Upper lobe of left lung (tissue), 6 donors: ENCODE data around the gene TSPAN33. TPM values are rescaled to one million over a fixed set of nuclear protein-coding genes. Genes with fewer than 3 reads are reported as not detected.
"Not testable (repeated sequence)": the region's sequence is repeated elsewhere in the genome, so short reads cannot be mapped to it uniquely, and the experiment has no call there.

Experiments used
- ATAC-seq, 2 donors: fragments of 200-7000 bp; cut with Tn5 transposase; one replicate each; pipeline ENCODE4 v1.9.1; 2022; ENCODE audit warnings: mild to moderate bottlenecking in 2 of 2, moderate library complexity in 2 of 2; ENCODE audit not compliant: low FRiP score in 2 of 2
- DNase-seq, 2 donors: peaks; one replicate each; pipeline ENCODE4 v3.0.0-alpha.2; 2019 to 2020
- H3K27ac ChIP-seq, 4 donors: fragments of 200-600 bp; sonication (generic); one replicate each; pipeline ENCODE4 v1.5.1; 2016 to 2019
- H3K27me3 ChIP-seq, 4 donors: fragments of 200-600 bp; sonication (generic); one replicate each; pipeline ENCODE4 v1.5.1; 2017 to 2019
- H3K36me3 ChIP-seq, 4 donors: fragments of 200-600 bp; sonication (generic); one replicate each; pipeline ENCODE4 v1.5.1; 2016 to 2019
- H3K4me1 ChIP-seq, 4 donors: fragments of 200-600 bp; sonication (generic); one replicate each; pipeline ENCODE4 v1.5.1; 2018 to 2019
- H3K4me3 ChIP-seq, 4 donors: fragments of 200-600 bp; sonication (generic); one replicate each; pipeline ENCODE4 v1.5.1; 2017 to 2019; ENCODE audit warnings: mild to moderate bottlenecking in 2 of 4, moderate library complexity in 1 of 4
- H3K9me3 ChIP-seq, 4 donors: fragments of 200-600 bp; sonication (generic); one replicate each; pipeline ENCODE4 v1.5.1; 2018 to 2019
- CTCF ChIP-seq, 6 experiments: fragments of 450-650 bp in 4 of 6; fragments of 200-600 bp in 2 of 6; sonication (generic) in 2 of 6; IDR thresholded peaks; one replicate each; pipeline ENCODE4 v1.5.1; 2016 to 2019; ENCODE audit warnings: antibody characterized with exemption in 6 of 6
- EP300 ChIP-seq, 4 donors: sonication (generic); formaldehyde crosslinking; IDR thresholded peaks; one replicate each; pipeline ENCODE4 v1.5.1; 2017; ENCODE audit warnings: antibody characterized with exemption in 4 of 4, control low read depth in 2 of 4
- POLR2A ChIP-seq, 4 donors: fragments of 450-650 bp; IDR thresholded peaks; one replicate each; pipeline ENCODE4 v1.5.1; 2016 to 2017; ENCODE audit warnings: antibody characterized with exemption in 4 of 4, mild to moderate bottlenecking in 2 of 4
- POLR2AphosphoS5 ChIP-seq, 2 donors: sonication (generic); formaldehyde crosslinking; IDR thresholded peaks; one replicate each; pipeline ENCODE4 v1.5.1; 2017; ENCODE audit warnings: antibody characterized with exemption in 2 of 2
- WGBS, 2 donors: methylation state at CpG; one replicate each; pipeline ENCODE4 v1.1.5; 2017 to 2018; 5-methylcytosine and 5-hydroxymethylcytosine counted together
- total RNA-seq, 6 donors: library from RNA; depleted of rRNA in 4 of 6; stranded (reverse); fragments of >200 nt in 4 of 6; gene quantifications; one replicate each; pipeline versions ENCODE4 v1.1.0 to v1.2.1, GENCODE V29; 2016 to 2021
- donor health status: DM: no; HTN: no; CAD: no; lungs with moderate emphysema.
- donor health status: DM: no; HTN: yes; CAD: no; lungs with severe emphysema.

Gene TSPAN33
- total RNA-seq, 6 donors from 2014 or later: 1.2 to 10.1 (median 4.0) TPM

- no peaks in the 10 kb centered on the region for H3K9me3 ChIP-seq
- H3K4me1 ChIP-seq: peaks cover 11 to 15% (median 12%) of the 10 kb centered on the region in 4 donors
- H3K36me3 ChIP-seq: no peaks in the 10 kb centered on the region
- WGBS, 2 donors: 4% methylated on average over 23 to 31 of the region's 47 CpGs
- DNase-seq (peak in 1 of 2 donors; percentile 90), ATAC-seq (peak in 1 of 2 donors; percentile 92)
- TF ChIP-seq POLR2AphosphoS5 (IDR thresholded peaks at IDR 0.05) (no peak), POLR2A (IDR thresholded peaks at IDR 0.05) (no peak), EP300 (IDR thresholded peaks at IDR 0.05) (no peak), CTCF (IDR thresholded peaks at IDR 0.05) (no peak)
- H3K27me3 ChIP-seq: peaks cover 0 to 13% (median 3%) of the 10 kb centered on the region in 4 donors
- peak overlapping the region in 3 of 4 donors; percentile 32 to 50 (median 49) for H3K4me3 ChIP-seq
- H3K27ac ChIP-seq: no peak overlapping the region
Observed at GRCh38 chr7:129169171-129169671, 24.7 kb downstream of the TSPAN33 start.

- H3K27me3 ChIP-seq: peaks cover 0 to 9% (median 3%) of the 10 kb centered on the region in 4 donors
- peaks cover 11 to 15% (median 12%) of the 10 kb centered on the region in 4 donors for H3K4me1 ChIP-seq
- DNase-seq: no peak
- TF ChIP-seq POLR2A (IDR thresholded peaks at IDR 0.05) (no peak), EP300 (IDR thresholded peaks at IDR 0.05) (no peak), CTCF (IDR thresholded peaks at IDR 0.05) (no peak), POLR2AphosphoS5 (IDR thresholded peaks at IDR 0.05) (no peak)
- no peaks in the 10 kb centered on the region for H3K36me3 ChIP-seq
- peak overlapping the region in 3 of 4 donors; percentile 32 to 50 (median 49) for H3K4me3 ChIP-seq
- peak in 1 of 2 donors; percentile 50 for ATAC-seq
- H3K9me3 ChIP-seq: no peaks in the 10 kb centered on the region
- WGBS, 2 donors: 44 to 45% methylated on average over 15 to 16 of the region's 16 CpGs
- H3K27ac ChIP-seq: no peak overlapping the region
Observed at GRCh38 chr7:129169686-129170440, 25.4 kb downstream of the TSPAN33 start.

GRCh38 chr7:129170441-129171021 lies 26.0 kb downstream of the TSPAN33 start:
- no peak overlapping the region for H3K4me3 ChIP-seq
- H3K4me1 ChIP-seq: peaks cover 11 to 15% (median 12%) of the 10 kb centered on the region in 4 donors
- no peaks in the 10 kb centered on the region for H3K36me3 ChIP-seq
- H3K9me3 ChIP-seq: no peaks in the 10 kb centered on the region
- H3K27me3 ChIP-seq: peaks cover 0 to 9% (median 3%) of the 10 kb centered on the region in 4 donors
- ATAC-seq (no peak), DNase-seq (no peak)
- H3K27ac ChIP-seq: no peak overlapping the region
- no peak for TF ChIP-seq EP300 (IDR thresholded peaks at IDR 0.05)
- TF ChIP-seq CTCF (IDR thresholded peaks at IDR 0.05): no peak
- no peak for TF ChIP-seq POLR2AphosphoS5 (IDR thresholded peaks at IDR 0.05)
- no peak for TF ChIP-seq POLR2A (IDR thresholded peaks at IDR 0.05)
- 89 to 93% methylated on average over 11 of the region's 11 CpGs for WGBS, 2 donors

- WGBS, 2 donors: 92 to 96% methylated on average over 6 to 7 of the region's 7 CpGs
- H3K27ac ChIP-seq, H3K4me3 ChIP-seq, H3K9me3 ChIP-seq, DNase-seq, ATAC-seq, H3K27me3 ChIP-seq, H3K36me3 ChIP-seq: not testable (repeated sequence)
- peaks cover 9 to 11% (median 10%) of the 10 kb centered on the region in 4 donors for H3K4me1 ChIP-seq
Observed at GRCh38 chr7:129173861-129174260, 29.4 kb downstream of the TSPAN33 start.

GRCh38 chr7:129176916-129177710 lies 32.6 kb downstream of the TSPAN33 start:
- no peaks in the 10 kb centered on the region for H3K27me3 ChIP-seq
- TF ChIP-seq POLR2AphosphoS5 (IDR thresholded peaks at IDR 0.05) (no peak), EP300 (IDR thresholded peaks at IDR 0.05) (no peak)
- ATAC-seq (no peak), DNase-seq (no peak)
- H3K36me3 ChIP-seq: no peaks in the 10 kb centered on the region
- H3K9me3 ChIP-seq: no peaks in the 10 kb centered on the region
- WGBS, 2 donors: 54 to 68% methylated on average over 11 of the region's 11 CpGs
- H3K4me3 ChIP-seq: no peak overlapping the region
- no peak overlapping the region for H3K27ac ChIP-seq
- no peaks in the 10 kb centered on the region for H3K4me1 ChIP-seq
